ENCODE data around the gene RRP12. TPM values are rescaled to one million over a fixed set of nuclear protein-coding genes. Genes with fewer than 3 reads are reported as not detected.
A peak's percentile ranks its signal among the peaks of the same experiment; 100 is the strongest.
"Not testable (repeated sequence)": the region's sequence is repeated elsewhere in the genome, so short reads cannot be mapped to it uniquely, and the experiment has no call there.

The RRP12 gene
- total RNA-seq, 1 donor from 2014 or later = 42.1 TPM

GRCh38 chr10:97427571-97428179, 26.5 kb upstream of the RRP12 start:
- H3K4me1 Mint-ChIP-seq = peaks cover 30% of the 10 kb centered on the region
- H3K4me3 Mint-ChIP-seq = peak overlapping the region; percentile 95
- H3K27ac Mint-ChIP-seq (ENCODE audit: unreplicated experiment) = peak overlapping the region; percentile 94
- no peaks in the 10 kb centered on the region for H3K27me3 Mint-ChIP-seq (ENCODE audit: low read depth)
- no peak for TF ChIP-seq CTCF (conservative IDR thresholded peaks at IDR 0.05)
- no peak for DNase-seq (ENCODE audit: low read depth, low spot score)
- no peaks in the 10 kb centered on the region for H3K9me3 Mint-ChIP-seq
- H3K36me3 Mint-ChIP-seq (ENCODE audit: low read depth) = peaks cover 16% of the 10 kb centered on the region

GRCh38 chr10:97426776-97427570, 25.8 kb upstream of the RRP12 start:
- H3K27me3 Mint-ChIP-seq (ENCODE audit: low read depth) = no peaks in the 10 kb centered on the region
- H3K9me3 Mint-ChIP-seq = no peaks in the 10 kb centered on the region
- H3K36me3 Mint-ChIP-seq (ENCODE audit: low read depth) = peaks cover 13% of the 10 kb centered on the region
- peaks cover 30% of the 10 kb centered on the region for H3K4me1 Mint-ChIP-seq
- TF ChIP-seq CTCF (conservative IDR thresholded peaks at IDR 0.05) = no peak
- DNase-seq (ENCODE audit: low read depth, low spot score) = no peak
- H3K27ac Mint-ChIP-seq (ENCODE audit: unreplicated experiment) = peak overlapping the region; percentile 94
- H3K4me3 Mint-ChIP-seq = peak overlapping the region; percentile 95

GRCh38 chr10:97425964-97426775, 25.0 kb upstream of the RRP12 start, which contains the start of gene PGAM1:
Gene PGAM1, plus strand, starts transcription at chr10:97426191. Its CDS starts 117 bp downstream, at chr10:97426308.
- Mint-ChIP-seq H3K9me3 (no peaks in the 10 kb centered on the region), H3K4me3 (peak within 1 kb of the TSS; percentile 95), H3K4me1 (peaks cover 30% of the 10 kb centered on the region), H3K27me3 (ENCODE audit: low read depth) (no peaks in the 10 kb centered on the region), H3K36me3 (ENCODE audit: low read depth) (peaks cover 11% of the 10 kb centered on the region), H3K27ac (ENCODE audit: unreplicated experiment) (peak within 1 kb of the TSS; percentile 94)
- TF ChIP-seq CTCF (conservative IDR thresholded peaks at IDR 0.05) = peak; percentile 63
- peak; percentile 91 for DNase-seq (ENCODE audit: low read depth, low spot score)

GRCh38 chr10:97423757-97424098, 22.6 kb upstream of the RRP12 start:
- H3K9me3 Mint-ChIP-seq; H3K27ac Mint-ChIP-seq (ENCODE audit: unreplicated experiment); H3K36me3 Mint-ChIP-seq (ENCODE audit: low read depth); DNase-seq (ENCODE audit: low read depth, low spot score); H3K27me3 Mint-ChIP-seq (ENCODE audit: low read depth): not testable (repeated sequence)
- Mint-ChIP-seq H3K4me1 (peaks cover 33% of the 10 kb centered on the region), H3K4me3 (peak overlapping the region; percentile 54)

GRCh38 chr10:97416565-97416964, 15.4 kb upstream of the RRP12 start:
- DNase-seq (ENCODE audit: low read depth, low spot score) = no peak
- H3K4me3 Mint-ChIP-seq = no peak overlapping the region

More at GRCh38 chr10:97416565-97416964, 15.4 kb upstream of the RRP12 start:
- H3K4me1 Mint-ChIP-seq = peaks cover 29% of the 10 kb centered on the region
- no peaks in the 10 kb centered on the region for H3K9me3 Mint-ChIP-seq
- H3K36me3 Mint-ChIP-seq (ENCODE audit: low read depth) = no peaks in the 10 kb centered on the region
- H3K27me3 Mint-ChIP-seq (ENCODE audit: low read depth) = no peaks in the 10 kb centered on the region
- TF ChIP-seq CTCF (conservative IDR thresholded peaks at IDR 0.05) = no peak
- H3K27ac Mint-ChIP-seq (ENCODE audit: unreplicated experiment) = no peak overlapping the region
